ENCODE results near the gene ALOX15. TPM values are rescaled to one million over a fixed set of nuclear protein-coding genes. Genes with fewer than 3 reads are reported as not detected.

ALOX15 gene
- total RNA-seq, 2 experiments from 2014 or later: 1.8 TPM; not detected in 1

GRCh38 chr17:4667166-4667565 is 25.7 kb upstream of the ALOX15 start:
- Histone ChIP-seq H3K36me3 (ENCODE audit: insufficient read depth, low read length) (peaks cover 30% of the 10 kb centered on the region), H2AFZ (ENCODE audit: low read length) (no peak overlapping the region), H3K79me2 (ENCODE audit: insufficient read depth, low read depth, low read length) (no peaks in the 10 kb centered on the region), H3K4me2 (ENCODE audit: low read length) (no peak overlapping the region), H3K4me1 (ENCODE audit: insufficient read depth, low read length, poor library complexity, severe bottlenecking) (no peaks in the 10 kb centered on the region), H4K20me1 (ENCODE audit: insufficient read depth, low read length) (no peaks in the 10 kb centered on the region), H3K9me3 (ENCODE audit: low read length) (no peaks in the 10 kb centered on the region), H3K4me3 (ENCODE audit: low read depth, low read length, poor library complexity, severe bottlenecking) (no peak overlapping the region), H3K9me2 (ENCODE audit: insufficient read depth, low read length) (no peaks in the 10 kb centered on the region), H3K27ac (ENCODE audit: low read depth, low read length, poor library complexity, severe bottlenecking) (no peak overlapping the region)
- no peak for DNase-seq (ENCODE audit: low spot score)
- ChIA-PET POLR2A (interaction anchor here (0.7 kb wide), 1 partner anchor 635 kb away, joined by 3 read pairs; no protein-coding TSS in a partner anchor), CTCF (ENCODE audit: unreplicated experiment) (no interaction called here)
- BruUV-seq (replicated peaks): no TSS peak
- intact Hi-C loops (cut with micrococcal nuclease; ENCODE audit: unreplicated experiment): no loop called here
- TF ChIP-seq EZH2phosphoT487 (IDR thresholded peaks at IDR 0.05; ENCODE audit: borderline replicate concordance, low read depth, low read length) (no peak), CTCF (conservative IDR thresholded peaks at IDR 0.05; ENCODE audit: low read length) (no peak)

GRCh38 chr17:4666296-4666695 is 24.8 kb upstream of the ALOX15 start:
- Histone ChIP-seq H3K4me2 (ENCODE audit: low read length) (no peak overlapping the region), H3K9me2 (ENCODE audit: insufficient read depth, low read length) (no peaks in the 10 kb centered on the region), H3K4me3 (ENCODE audit: low read depth, low read length, poor library complexity, severe bottlenecking) (no peak overlapping the region), H3K27ac (ENCODE audit: low read depth, low read length, poor library complexity, severe bottlenecking) (no peak overlapping the region), H3K9me3 (ENCODE audit: low read length) (no peaks in the 10 kb centered on the region), H3K79me2 (ENCODE audit: insufficient read depth, low read depth, low read length) (no peaks in the 10 kb centered on the region), H2AFZ (ENCODE audit: low read length) (no peak overlapping the region), H3K36me3 (ENCODE audit: insufficient read depth, low read length) (peaks cover 21% of the 10 kb centered on the region), H3K4me1 (ENCODE audit: insufficient read depth, low read length, poor library complexity, severe bottlenecking) (no peaks in the 10 kb centered on the region), H4K20me1 (ENCODE audit: insufficient read depth, low read length) (no peaks in the 10 kb centered on the region)
- intact Hi-C loops (cut with micrococcal nuclease; ENCODE audit: unreplicated experiment): no loop called here
- TF ChIP-seq EZH2phosphoT487 (IDR thresholded peaks at IDR 0.05; ENCODE audit: borderline replicate concordance, low read depth, low read length) (no peak), CTCF (conservative IDR thresholded peaks at IDR 0.05; ENCODE audit: low read length) (no peak)
- no peak for DNase-seq (ENCODE audit: low spot score)
- CTCF ChIA-PET (ENCODE audit: unreplicated experiment): no interaction called here
- no TSS peak for BruUV-seq (replicated peaks)
- POLR2A ChIA-PET: interaction anchor here (0.6 kb wide), 1 partner anchor 291 kb away, joined by 3 read pairs; no protein-coding TSS in a partner anchor

GRCh38 chr17:4665027-4665426 is 23.5 kb upstream of the ALOX15 start:
- Histone ChIP-seq H3K36me3 (ENCODE audit: insufficient read depth, low read length) (peaks cover 9% of the 10 kb centered on the region; the same call in 1 of the 2 replicates), H3K79me2 (ENCODE audit: insufficient read depth, low read depth, low read length) (no peaks in the 10 kb centered on the region), H3K4me1 (ENCODE audit: insufficient read depth, low read length, poor library complexity, severe bottlenecking) (no peaks in the 10 kb centered on the region), H2AFZ (ENCODE audit: low read length) (no peak overlapping the region), H3K27ac (ENCODE audit: low read depth, low read length, poor library complexity, severe bottlenecking) (no peak overlapping the region), H3K9me2 (ENCODE audit: insufficient read depth, low read length) (no peaks in the 10 kb centered on the region), H4K20me1 (ENCODE audit: insufficient read depth, low read length) (no peaks in the 10 kb centered on the region), H3K4me3 (ENCODE audit: low read depth, low read length, poor library complexity, severe bottlenecking) (no peak overlapping the region), H3K9me3 (ENCODE audit: low read length) (no peaks in the 10 kb centered on the region), H3K4me2 (ENCODE audit: low read length) (no peak overlapping the region)
- ChIA-PET CTCF (ENCODE audit: unreplicated experiment) (no interaction called here), POLR2A (interaction anchor here (0.6 kb wide), 1 partner anchor 424 kb away, joined by 3 read pairs; no protein-coding TSS in a partner anchor)
- intact Hi-C loops (cut with micrococcal nuclease; ENCODE audit: unreplicated experiment): no loop called here
- BruUV-seq (replicated peaks): no TSS peak
- TF ChIP-seq CTCF (conservative IDR thresholded peaks at IDR 0.05; ENCODE audit: low read length) (no peak), EZH2phosphoT487 (IDR thresholded peaks at IDR 0.05; ENCODE audit: borderline replicate concordance, low read depth, low read length) (no peak)
- no peak for DNase-seq (ENCODE audit: low spot score)

Data from OCI-LY7 (cell line).